H9 (cell line): Measurements from ENCODE around the gene FARSB. TPM values are rescaled to one million over a fixed set of nuclear protein-coding genes. Genes with fewer than 3 reads are reported as not detected.

ENCODE experiments used
- DNase-seq: peaks from one replicate; pipeline ENCODE4 v3.0.0-alpha.2; 2017
- H2AFZ ChIP-seq: one replicate; pipeline ENCODE4 v1.6.1; 2013; ENCODE audit warnings: mild to moderate bottlenecking, low read length, control low read depth, moderate library complexity
- H2AK5ac ChIP-seq: 2 replicates; pipeline ENCODE4 v1.6.1; 2013; ENCODE audit warnings: low read length, control low read depth, mixed read lengths; ENCODE audit not compliant: insufficient read length
- H2BK120ac ChIP-seq: one replicate; pipeline ENCODE4 v1.6.1; 2013; ENCODE audit warnings: low read depth, mild to moderate bottlenecking, low read length, control low read depth, inconsistent platforms; ENCODE audit not compliant: poor library complexity, severe bottlenecking
- H2BK12ac ChIP-seq: 2 replicates; pipeline ENCODE4 v1.6.1; 2013; ENCODE audit warnings: low read length, control low read depth, mixed read lengths, low read depth; ENCODE audit not compliant: insufficient read length
- H2BK15ac ChIP-seq: 2 replicates; pipeline ENCODE4 v1.6.1; 2013; ENCODE audit warnings: low read depth, low read length, control low read depth
- H2BK20ac ChIP-seq: one replicate; pipeline ENCODE4 v1.6.1; 2013; ENCODE audit warnings: low read depth, mild to moderate bottlenecking, low read length, control low read depth, inconsistent platforms; ENCODE audit not compliant: poor library complexity, severe bottlenecking
- H2BK5ac ChIP-seq: 2 replicates; pipeline ENCODE4 v1.6.1; 2013; ENCODE audit warnings: low read length, control low read depth, mixed read lengths; ENCODE audit not compliant: insufficient read length
- H3K14ac ChIP-seq: 2 replicates; pipeline ENCODE4 v1.6.1; 2013; ENCODE audit warnings: low read length, control low read depth; ENCODE audit not compliant: insufficient read depth
- H3K18ac ChIP-seq: 2 replicates; pipeline ENCODE4 v1.6.1; 2013; ENCODE audit warnings: low read depth, mild to moderate bottlenecking, mixed read lengths, low read length, control low read depth; ENCODE audit not compliant: insufficient read length
- H3K23ac ChIP-seq: 2 replicates; pipeline ENCODE4 v1.6.1; 2013; ENCODE audit warnings: low read length, control low read depth, mixed read lengths, low read depth; ENCODE audit not compliant: insufficient read length
- H3K23me2 ChIP-seq: 2 replicates; pipeline ENCODE4 v1.6.1; 2013; ENCODE audit warnings: low read depth, mild to moderate bottlenecking, mixed read lengths, low read length, control low read depth; ENCODE audit not compliant: insufficient read length, poor library complexity, severe bottlenecking
- H3K27ac ChIP-seq: 2 replicates; pipeline ENCODE4 v1.5.1; 2013; ENCODE audit warnings: low read length, control low read depth, mixed read lengths, low read depth; ENCODE audit not compliant: insufficient read length
- H3K27me3 ChIP-seq: 2 replicates; pipeline ENCODE4 v1.6.1; 2013; ENCODE audit warnings: low read length, control low read depth, inconsistent platforms; ENCODE audit not compliant: insufficient read depth
- H3K4ac ChIP-seq: 2 replicates; pipeline ENCODE4 v1.6.1; 2013; ENCODE audit warnings: low read depth, mild to moderate bottlenecking, control low read depth, inconsistent platforms, low read length, moderate library complexity
- H3K4me1 ChIP-seq: 2 replicates; pipeline ENCODE4 v1.6.1; 2013; ENCODE audit warnings: low read length, control low read depth, inconsistent platforms; ENCODE audit not compliant: insufficient read depth
- H3K4me2 ChIP-seq: 2 replicates; pipeline ENCODE4 v1.6.1; 2013; ENCODE audit warnings: low read length, control low read depth, mixed read lengths; ENCODE audit not compliant: insufficient read length, insufficient read depth
- H3K56ac ChIP-seq: 2 replicates; pipeline ENCODE4 v1.6.1; 2013; ENCODE audit warnings: low read depth, mild to moderate bottlenecking, mixed read lengths, low read length, control low read depth; ENCODE audit not compliant: insufficient read length
- H3K79me1 ChIP-seq: 2 replicates; pipeline ENCODE4 v1.6.1; 2013; ENCODE audit warnings: low read depth, mild to moderate bottlenecking, moderate library complexity, low read length, control low read depth, inconsistent platforms; ENCODE audit not compliant: insufficient read depth, poor library complexity, severe bottlenecking
- H3K79me2 ChIP-seq: 2 replicates; pipeline ENCODE4 v1.6.1; 2013; ENCODE audit warnings: low read length, control low read depth, inconsistent platforms; ENCODE audit not compliant: insufficient read depth
- H3K9ac ChIP-seq: 2 replicates; pipeline ENCODE4 v1.6.1; 2013; ENCODE audit warnings: low read length, control low read depth, mixed read lengths; ENCODE audit not compliant: insufficient read length; ENCODE audit errors: extremely low read depth
- H3K9me3 ChIP-seq: one replicate; pipeline ENCODE4 v1.6.1; 2013; ENCODE audit warnings: low read depth, low read length, inconsistent platforms; ENCODE audit not compliant: control insufficient read depth
- H3T11ph ChIP-seq: one replicate; pipeline ENCODE4 v1.6.1; 2013; ENCODE audit warnings: mild to moderate bottlenecking, low read length, control low read depth, inconsistent platforms
- H4K20me1 ChIP-seq: one replicate; pipeline ENCODE4 v1.6.1; 2013; ENCODE audit not compliant: control insufficient read depth, insufficient read length, insufficient read depth
- H4K5ac ChIP-seq: 2 replicates; pipeline ENCODE4 v1.6.1; 2013; ENCODE audit warnings: low read depth, mild to moderate bottlenecking, mixed read lengths, low read length, control low read depth; ENCODE audit not compliant: insufficient read length
- H4K8ac ChIP-seq: replicated peaks from 2 replicates; pipeline ENCODE4 v1.6.1; 2013; ENCODE audit warnings: low read length, control low read depth, mixed read lengths, low read depth; ENCODE audit not compliant: insufficient read length
- H4K91ac ChIP-seq: 2 replicates; pipeline ENCODE4 v1.6.1; 2013; ENCODE audit warnings: low read depth, mild to moderate bottlenecking, moderate library complexity, mixed read lengths, low read length, control low read depth; ENCODE audit not compliant: insufficient read length
- H3K27ac Mint-ChIP-seq, 3 experiments: 2 replicates in 2 of 3; 3 replicates in 1 of 3; pipeline ENCODE4 v1.8.0; 2020 to 2021; ENCODE audit warnings: mixed read lengths in 3 of 3, mild to moderate bottlenecking in 1 of 3, moderate library complexity in 1 of 3
- H3K27me3 Mint-ChIP-seq: 2 replicates; pipeline ENCODE4 v1.8.0; 2021; ENCODE audit warnings: low read depth, mild to moderate bottlenecking, moderate library complexity, mixed read lengths
- H3K36me3 Mint-ChIP-seq, 3 experiments: 2 replicates in 2 of 3; 3 replicates in 1 of 3; pipeline ENCODE4 v1.8.0; 2020 to 2021; ENCODE audit warnings: low read depth in 3 of 3, mixed read lengths in 3 of 3; ENCODE audit not compliant: insufficient read depth in 1 of 3
- H3K4me1 Mint-ChIP-seq, 2 experiments: 2 replicates each; pipeline ENCODE4 v1.8.0; 2020; ENCODE audit warnings: mixed read lengths in 2 of 2
- H3K4me3 Mint-ChIP-seq, 2 experiments: 2 replicates in 1 of 2; 3 replicates in 1 of 2; pipeline ENCODE4 v1.8.0; 2020 to 2021; ENCODE audit warnings: mild to moderate bottlenecking in 2 of 2, mixed read lengths in 2 of 2, moderate library complexity in 1 of 2
- H3K9me3 Mint-ChIP-seq, 2 experiments: 2 replicates in 1 of 2; 3 replicates in 1 of 2; pipeline ENCODE4 v1.8.0; 2020; ENCODE audit warnings: mild to moderate bottlenecking in 2 of 2, mixed read lengths in 2 of 2, moderate library complexity in 1 of 2
- WGBS: extraction: QIAGEN DNeasy Blood & Tissue Kit; methylation state at CpG from one replicate; pipeline ENCODE4 v1.1.7; 2013; ENCODE audit warnings: missing lambda C conversion rate, low lambda C conversion rate, mixed read lengths; ENCODE audit not compliant: insufficient read length; ENCODE audit errors: extremely low coverage; 5-methylcytosine and 5-hydroxymethylcytosine counted together
- total RNA-seq: library from RNA; stranded (reverse); gene quantifications from 2 replicates; pipeline ENCODE4 v1.2.1, GENCODE V29; 2021
- TF ChIP-seq, protein P1 (sequence below): fragments of 200-600 bp; sonication (generic); conservative IDR thresholded peaks from 3 replicates; pipeline ENCODE4 v1.8.0; 2021; ENCODE audit warnings: antibody characterized with exemption, mild to moderate bottlenecking

The FARSB gene
- total RNA-seq, 1 experiment from 2014 or later = 32.1 TPM

- H3K4me1 ChIP-seq = no peaks in the 10 kb centered on the region
- H3K9ac ChIP-seq = no peak overlapping the region
- H3K14ac ChIP-seq = no peak overlapping the region
- no peak overlapping the region for H2BK20ac ChIP-seq
- no peak overlapping the region for H4K5ac ChIP-seq
- no peaks in the 10 kb centered on the region for H3K23me2 ChIP-seq
- H3K79me2 ChIP-seq = no peaks in the 10 kb centered on the region
- Mint-ChIP-seq H3K4me1 (no peaks in the 10 kb centered on the region), H3K4me3 (no peak overlapping the region), H3K27me3 (no peaks in the 10 kb centered on the region), H3K9me3 (no peaks in the 10 kb centered on the region), H3K36me3 (peaks cover 30 to 75% (median 66%) of the 10 kb centered on the region in 3 experiments; a peak in 6 of 7 replicates), H3K27ac (peak overlapping the region in 2 of 3 experiments; percentile 25 to 33; a peak in 1 of 7 replicates)
- H2AK5ac ChIP-seq = no peak overlapping the region
- H3K9me3 ChIP-seq = no peaks in the 10 kb centered on the region
- no peak overlapping the region for H2BK5ac ChIP-seq
- H4K20me1 ChIP-seq = no peaks in the 10 kb centered on the region
- H3K79me1 ChIP-seq = no peaks in the 10 kb centered on the region
- H3K4me2 ChIP-seq = no peak overlapping the region
- WGBS = no CpG with 5 or more reads among the region's 1 CpG
- no peak overlapping the region for H3K4ac ChIP-seq
- no peak overlapping the region for H3K23ac ChIP-seq
- no peak overlapping the region for H3K27ac ChIP-seq
- no peak overlapping the region for H2AFZ ChIP-seq
- H3K18ac ChIP-seq = no peak overlapping the region
- H3K56ac ChIP-seq = no peak overlapping the region
- no peak overlapping the region for H4K8ac ChIP-seq
- H4K91ac ChIP-seq = no peak overlapping the region
- H3K27me3 ChIP-seq = no peaks in the 10 kb centered on the region
- TF ChIP-seq, protein P1, sequence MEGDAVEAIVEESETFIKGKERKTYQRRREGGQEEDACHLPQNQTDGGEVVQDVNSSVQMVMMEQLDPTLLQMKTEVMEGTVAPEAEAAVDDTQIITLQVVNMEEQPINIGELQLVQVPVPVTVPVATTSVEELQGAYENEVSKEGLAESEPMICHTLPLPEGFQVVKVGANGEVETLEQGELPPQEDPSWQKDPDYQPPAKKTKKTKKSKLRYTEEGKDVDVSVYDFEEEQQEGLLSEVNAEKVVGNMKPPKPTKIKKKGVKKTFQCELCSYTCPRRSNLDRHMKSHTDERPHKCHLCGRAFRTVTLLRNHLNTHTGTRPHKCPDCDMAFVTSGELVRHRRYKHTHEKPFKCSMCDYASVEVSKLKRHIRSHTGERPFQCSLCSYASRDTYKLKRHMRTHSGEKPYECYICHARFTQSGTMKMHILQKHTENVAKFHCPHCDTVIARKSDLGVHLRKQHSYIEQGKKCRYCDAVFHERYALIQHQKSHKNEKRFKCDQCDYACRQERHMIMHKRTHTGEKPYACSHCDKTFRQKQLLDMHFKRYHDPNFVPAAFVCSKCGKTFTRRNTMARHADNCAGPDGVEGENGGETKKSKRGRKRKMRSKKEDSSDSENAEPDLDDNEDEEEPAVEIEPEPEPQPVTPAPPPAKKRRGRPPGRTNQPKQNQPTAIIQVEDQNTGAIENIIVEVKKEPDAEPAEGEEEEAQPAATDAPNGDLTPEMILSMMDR = no peak
- no peak overlapping the region for H2BK15ac ChIP-seq
- no peak overlapping the region for H3T11ph ChIP-seq
- H2BK120ac ChIP-seq = no peak overlapping the region
- no peak overlapping the region for H2BK12ac ChIP-seq
- DNase-seq = no peak
These were observed 20.6 kb downstream of the FARSB start for GRCh38 chr2:222635295-222635694.
